Osteocyte (in vitro differentiated cells): ENCODE measurements around the gene PRKD1. TPM values are rescaled to one million over a fixed set of nuclear protein-coding genes. Genes with fewer than 3 reads are reported as not detected.

Experiments used
- DNase-seq: peaks from one replicate; pipeline ENCODE4 v3.0.0; 2021; ENCODE audit warnings: mixed read lengths; ENCODE audit not compliant: unreplicated experiment; ENCODE audit errors: extremely low spot score
- H3K27ac Mint-ChIP-seq: one replicate; pipeline ENCODE4 v1.8.0; 2021; ENCODE audit warnings: mild to moderate bottlenecking, mixed read lengths; ENCODE audit not compliant: unreplicated experiment
- H3K27me3 Mint-ChIP-seq: one replicate; pipeline ENCODE4 v1.8.0; 2021; ENCODE audit warnings: mixed read lengths; ENCODE audit not compliant: unreplicated experiment
- H3K36me3 Mint-ChIP-seq: one replicate; pipeline ENCODE4 v1.8.0; 2021; ENCODE audit warnings: mixed read lengths; ENCODE audit not compliant: unreplicated experiment
- H3K4me1 Mint-ChIP-seq: one replicate; pipeline ENCODE4 v1.8.0; 2021; ENCODE audit warnings: mixed read lengths; ENCODE audit not compliant: unreplicated experiment
- H3K4me3 Mint-ChIP-seq: one replicate; pipeline ENCODE4 v1.8.0; 2021; ENCODE audit warnings: mild to moderate bottlenecking, moderate library complexity, mixed read lengths; ENCODE audit not compliant: unreplicated experiment
- H3K9me3 Mint-ChIP-seq: one replicate; pipeline ENCODE4 v1.8.0; 2021; ENCODE audit warnings: mixed read lengths; ENCODE audit not compliant: unreplicated experiment
- CTCF ChIP-seq: fragments of 200-600 bp; sonication (generic); IDR thresholded peaks from 2 replicates; pipeline ENCODE4 v1.5.0; 2021; ENCODE audit warnings: antibody characterized with exemption, mild to moderate bottlenecking, moderate library complexity
- total RNA-seq: library from RNA; stranded (reverse); gene quantifications from 2 replicates; pipeline ENCODE4 v1.2.1, GENCODE V29; 2021

Gene PRKD1
- total RNA-seq, 1 donor from 2014 or later, result 6.6 TPM

DNA sequence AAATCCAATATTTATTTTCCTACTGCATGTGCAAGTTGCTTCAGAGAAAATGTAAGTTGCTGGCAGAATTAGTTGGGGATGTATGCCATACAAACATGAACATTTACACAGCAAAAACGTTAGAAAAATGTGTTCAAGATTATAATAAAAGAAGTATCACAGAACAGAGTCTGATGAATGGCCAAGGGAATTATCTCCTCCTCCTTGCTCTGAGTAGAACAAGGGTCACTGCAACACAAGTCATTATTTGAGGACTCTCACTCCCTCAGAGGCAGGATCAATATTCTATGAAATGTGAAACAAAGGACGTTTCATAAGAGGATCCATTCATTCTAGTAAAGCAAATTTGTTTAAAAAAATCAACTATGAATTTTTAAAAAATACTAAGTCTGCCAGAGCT lies 177.8 kb downstream of the PRKD1 start:
- peaks cover 9% of the 10 kb centered on the region for H3K4me1 Mint-ChIP-seq
- H3K27me3 Mint-ChIP-seq, result no peaks in the 10 kb centered on the region
- H3K9me3 Mint-ChIP-seq, result peaks cover 3% of the 10 kb centered on the region
- H3K36me3 Mint-ChIP-seq, result no peaks in the 10 kb centered on the region
- no peak for TF ChIP-seq CTCF
- no peak overlapping the region for H3K27ac Mint-ChIP-seq
- no peak overlapping the region for H3K4me3 Mint-ChIP-seq
- no peak for DNase-seq

DNA sequence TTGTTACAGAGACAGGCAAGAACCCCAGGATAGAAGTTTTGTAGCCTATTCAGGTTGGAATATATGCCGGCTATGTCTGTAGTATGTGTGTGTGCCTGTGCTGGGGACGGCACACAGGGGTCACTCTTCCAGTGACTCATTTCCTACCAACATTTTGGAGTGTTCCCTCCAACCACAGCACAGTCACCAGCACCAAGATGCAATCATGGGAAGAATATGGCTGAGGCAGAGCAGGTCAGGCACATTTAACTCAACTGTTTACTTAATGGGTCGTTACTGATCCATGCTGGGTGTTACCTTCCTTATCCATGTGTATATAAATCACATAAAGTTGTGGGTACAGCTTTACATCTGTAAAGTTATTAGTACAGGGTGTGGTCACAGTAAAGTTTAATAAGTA lies 178.3 kb downstream of the PRKD1 start:
- Mint-ChIP-seq H3K36me3 (no peaks in the 10 kb centered on the region), H3K9me3 (peaks cover 3% of the 10 kb centered on the region), H3K27ac (no peak overlapping the region), H3K4me1 (peaks cover 9% of the 10 kb centered on the region), H3K4me3 (no peak overlapping the region), H3K27me3 (no peaks in the 10 kb centered on the region)
- no peak for DNase-seq
- TF ChIP-seq CTCF, result no peak

DNA sequence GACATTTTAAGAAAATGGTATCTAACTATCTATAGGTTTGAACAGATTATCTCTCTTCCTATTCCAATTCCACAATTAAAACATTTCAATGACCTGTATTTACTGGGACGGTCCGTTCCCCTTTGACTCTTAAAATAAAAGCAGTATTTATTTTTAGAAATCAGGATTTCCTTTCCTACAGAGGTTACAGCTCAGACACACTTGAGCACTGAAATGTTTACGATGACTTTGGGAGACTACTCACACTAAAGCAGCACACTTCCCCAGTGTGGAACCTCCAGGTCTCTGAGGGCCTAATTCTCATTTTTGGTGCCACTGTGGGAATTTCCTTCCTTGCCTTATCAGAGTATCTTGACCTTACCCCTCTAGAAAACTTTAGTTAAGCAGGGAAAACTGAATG lies 181.8 kb downstream of the PRKD1 start:
- Mint-ChIP-seq H3K4me1 (peaks cover 17% of the 10 kb centered on the region), H3K4me3 (no peak overlapping the region), H3K27ac (no peak overlapping the region), H3K27me3 (no peaks in the 10 kb centered on the region), H3K9me3 (no peaks in the 10 kb centered on the region), H3K36me3 (no peaks in the 10 kb centered on the region)
- TF ChIP-seq CTCF, result no peak
- no peak for DNase-seq

- Mint-ChIP-seq H3K9me3 (no peaks in the 10 kb centered on the region), H3K27ac (no peak overlapping the region), H3K4me3 (no peak overlapping the region), H3K36me3 (no peaks in the 10 kb centered on the region), H3K27me3 (no peaks in the 10 kb centered on the region), H3K4me1 (peaks cover 8% of the 10 kb centered on the region)
- no peak for TF ChIP-seq CTCF
- DNase-seq, result no peak
These were observed 184.1 kb downstream of the PRKD1 start for GRCh38 chr14:29743531-29743930.

DNA sequence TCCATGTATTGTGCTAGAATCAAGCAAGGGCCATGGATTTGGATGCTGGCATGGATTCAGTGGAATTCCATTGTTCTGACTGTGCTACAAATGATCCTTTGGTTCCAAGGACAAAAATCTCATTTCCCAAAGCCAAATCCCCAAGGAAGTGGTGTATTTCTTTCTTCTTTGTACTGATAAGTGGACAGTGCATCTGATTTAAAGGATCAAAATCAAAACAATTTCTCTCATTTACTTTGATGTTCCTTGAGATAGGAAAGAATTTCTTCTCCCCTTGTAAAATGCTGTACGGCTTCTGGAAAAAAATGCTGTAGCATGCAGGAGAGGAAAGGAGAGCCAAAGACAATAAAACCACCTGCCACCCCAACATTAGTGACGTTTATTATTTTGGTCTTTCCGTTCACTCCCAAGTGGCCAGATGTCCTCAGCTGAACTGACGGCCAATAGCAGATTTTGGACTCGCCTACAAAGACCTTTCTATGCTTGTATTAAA lies 185.7 kb downstream of the PRKD1 start:
- H3K9me3 Mint-ChIP-seq, result no peaks in the 10 kb centered on the region
- H3K27me3 Mint-ChIP-seq, result no peaks in the 10 kb centered on the region
- no peak overlapping the region for H3K27ac Mint-ChIP-seq
- no peak for TF ChIP-seq CTCF
- H3K4me3 Mint-ChIP-seq, result no peak overlapping the region
- H3K36me3 Mint-ChIP-seq, result no peaks in the 10 kb centered on the region
- no peak for DNase-seq
- peaks cover 8% of the 10 kb centered on the region for H3K4me1 Mint-ChIP-seq
